ENCODE results near the gene SYT8. TPM values are rescaled to one million over a fixed set of nuclear protein-coding genes. Genes with fewer than 3 reads are reported as not detected.

SYT8 gene
- total RNA-seq (2021) = not detected in 2 replicates
- long read RNA-seq = 0 reads

DNA sequence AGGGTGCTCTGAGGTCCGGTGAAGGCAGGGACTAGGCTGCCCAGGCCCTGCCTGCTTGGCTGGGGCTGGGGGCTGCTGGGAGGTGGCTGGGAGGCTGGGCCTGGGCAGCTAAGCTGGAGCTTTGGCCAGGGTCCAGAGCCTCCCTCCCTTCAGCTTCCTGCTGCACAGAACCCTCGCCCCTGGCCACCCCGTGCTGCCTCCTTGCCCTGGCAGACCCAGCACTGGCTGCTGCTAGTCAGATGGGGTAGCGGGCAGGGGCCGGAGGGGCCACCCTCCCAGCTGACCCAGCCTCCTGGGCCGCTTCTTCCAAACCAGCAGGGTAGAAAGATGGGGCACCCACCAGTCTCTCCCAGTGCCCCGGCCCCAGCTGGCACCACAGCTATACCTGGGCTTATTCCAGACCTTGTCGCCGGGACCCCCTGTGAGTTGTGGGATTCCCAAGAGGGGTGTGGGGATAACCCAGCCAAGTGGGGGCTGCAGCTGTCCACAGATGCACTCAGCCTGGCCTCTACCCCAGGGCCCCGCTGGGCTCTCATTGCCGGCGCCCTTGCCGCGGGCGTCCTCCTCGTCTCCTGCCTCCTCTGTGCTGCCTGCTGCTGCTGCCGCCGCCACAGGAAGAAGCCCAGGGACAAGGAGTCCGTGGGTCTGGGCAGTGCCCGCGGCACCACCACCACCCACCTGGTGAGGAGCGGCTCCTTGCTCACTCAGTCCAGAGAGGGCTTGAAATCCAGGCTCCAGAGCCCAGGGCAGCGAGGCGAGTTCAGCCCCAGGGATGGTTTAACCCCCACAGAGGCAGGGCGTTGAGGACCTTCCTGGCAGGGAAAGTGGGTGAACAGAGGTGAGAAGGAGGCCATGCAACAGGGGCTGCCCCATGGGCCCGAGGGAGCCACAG, at the start of gene SYT8:
SYT8 (plus strand) TSS at position 212 of the 892 bp plus-strand sequence; CDS start at position 328, 116 bp downstream.
- Mint-ChIP-seq H3K27me3 (ENCODE audit: low read depth) (peaks cover 18% of the 10 kb centered on the region), H3K9me3 (no peaks in the 10 kb centered on the region; a peak in 1 of 5 replicates), H3K4me3 (no peak within 1 kb of the TSS), H3K4me1 (peaks cover 3 to 9% of the 10 kb centered on the region in 2 experiments; a peak in 3 of 4 replicates), H3K36me3 (ENCODE audit: insufficient read depth in 1 of 3, low read depth in 3 of 3) (no peaks in the 10 kb centered on the region), H3K27ac (peak within 1 kb of the TSS in 2 of 3 experiments; percentile 20 to 67; a peak in 1 of 7 replicates)
- TF ChIP-seq, protein P1, sequence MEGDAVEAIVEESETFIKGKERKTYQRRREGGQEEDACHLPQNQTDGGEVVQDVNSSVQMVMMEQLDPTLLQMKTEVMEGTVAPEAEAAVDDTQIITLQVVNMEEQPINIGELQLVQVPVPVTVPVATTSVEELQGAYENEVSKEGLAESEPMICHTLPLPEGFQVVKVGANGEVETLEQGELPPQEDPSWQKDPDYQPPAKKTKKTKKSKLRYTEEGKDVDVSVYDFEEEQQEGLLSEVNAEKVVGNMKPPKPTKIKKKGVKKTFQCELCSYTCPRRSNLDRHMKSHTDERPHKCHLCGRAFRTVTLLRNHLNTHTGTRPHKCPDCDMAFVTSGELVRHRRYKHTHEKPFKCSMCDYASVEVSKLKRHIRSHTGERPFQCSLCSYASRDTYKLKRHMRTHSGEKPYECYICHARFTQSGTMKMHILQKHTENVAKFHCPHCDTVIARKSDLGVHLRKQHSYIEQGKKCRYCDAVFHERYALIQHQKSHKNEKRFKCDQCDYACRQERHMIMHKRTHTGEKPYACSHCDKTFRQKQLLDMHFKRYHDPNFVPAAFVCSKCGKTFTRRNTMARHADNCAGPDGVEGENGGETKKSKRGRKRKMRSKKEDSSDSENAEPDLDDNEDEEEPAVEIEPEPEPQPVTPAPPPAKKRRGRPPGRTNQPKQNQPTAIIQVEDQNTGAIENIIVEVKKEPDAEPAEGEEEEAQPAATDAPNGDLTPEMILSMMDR (conservative IDR thresholded peaks at IDR 0.05) = no peak
- H3K4me1 ChIP-seq (ENCODE audit: insufficient read depth, low read length) = no peaks in the 10 kb centered on the region
- no peak within 1 kb of the TSS for H2BK5ac ChIP-seq (ENCODE audit: insufficient read length, low read length)
- H2BK15ac ChIP-seq (ENCODE audit: low read depth, low read length) = no peak within 1 kb of the TSS
- no peak within 1 kb of the TSS for H3K9ac ChIP-seq (ENCODE audit: extremely low read depth, insufficient read length, low read length)
- H2AK5ac ChIP-seq (ENCODE audit: insufficient read length, low read length) = no peak within 1 kb of the TSS
- H4K91ac ChIP-seq (ENCODE audit: insufficient read length, low read depth, low read length) = no peak within 1 kb of the TSS
- H2AFZ ChIP-seq (ENCODE audit: low read length) = no peak within 1 kb of the TSS
- H2BK12ac ChIP-seq (ENCODE audit: insufficient read length, low read depth, low read length) = no peak within 1 kb of the TSS
- no peak within 1 kb of the TSS for H3K4ac ChIP-seq (ENCODE audit: low read depth, low read length)
- no CpG with 5 or more reads among the region's 26 CpGs for WGBS (ENCODE audit: extremely low coverage, insufficient read length, low lambda C conversion rate)
- H3K79me1 ChIP-seq (ENCODE audit: insufficient read depth, low read depth, low read length, poor library complexity, severe bottlenecking) = no peaks in the 10 kb centered on the region
- no peak within 1 kb of the TSS; the same call in 1 of the 2 replicates for H3K14ac ChIP-seq (ENCODE audit: insufficient read depth, low read length)
- H3K18ac ChIP-seq (ENCODE audit: insufficient read length, low read depth, low read length) = no peak within 1 kb of the TSS
- H2BK20ac ChIP-seq (ENCODE audit: low read depth, low read length, poor library complexity, severe bottlenecking) = no peak within 1 kb of the TSS
- no peak within 1 kb of the TSS for H3T11ph ChIP-seq (ENCODE audit: low read length)
- H4K5ac ChIP-seq (ENCODE audit: insufficient read length, low read depth, low read length) = no peak within 1 kb of the TSS
- H4K20me1 ChIP-seq (ENCODE audit: control insufficient read depth, insufficient read depth, insufficient read length) = no peaks in the 10 kb centered on the region
- no peak within 1 kb of the TSS for H3K56ac ChIP-seq (ENCODE audit: insufficient read length, low read depth, low read length)
- no peak for DNase-seq
- H3K27me3 ChIP-seq (ENCODE audit: insufficient read depth, low read length) = no peaks in the 10 kb centered on the region
- H3K23me2 ChIP-seq (ENCODE audit: insufficient read length, low read depth, low read length, poor library complexity, severe bottlenecking) = peaks cover 3% of the 10 kb centered on the region
- H4K8ac ChIP-seq (replicated peaks; ENCODE audit: insufficient read length, low read depth, low read length) = no peak within 1 kb of the TSS
- no peak within 1 kb of the TSS for H2BK120ac ChIP-seq (ENCODE audit: low read depth, low read length, poor library complexity, severe bottlenecking)
- H3K4me2 ChIP-seq (ENCODE audit: insufficient read depth, insufficient read length, low read length) = no peak within 1 kb of the TSS
- no peaks in the 10 kb centered on the region for H3K79me2 ChIP-seq (ENCODE audit: insufficient read depth, low read length)
- no peak within 1 kb of the TSS for H3K27ac ChIP-seq (ENCODE audit: insufficient read length, low read depth, low read length)
- no peak within 1 kb of the TSS for H3K23ac ChIP-seq (ENCODE audit: insufficient read length, low read depth, low read length)
- no peaks in the 10 kb centered on the region for H3K9me3 ChIP-seq (ENCODE audit: control insufficient read depth, low read depth, low read length)

All from H9 (cell line).